GM18870 (cell line): ENCODE results near the gene DCTN2.
"Not testable (repeated sequence)": the region's sequence is repeated elsewhere in the genome, so short reads cannot be mapped to it uniquely, and the experiment has no call there.

Source experiments
- ATAC-seq: cut with Tn5 transposase; IDR thresholded peaks from one replicate; pipeline ENCODE4 v1.9.1; 2021; ENCODE audit warnings: moderate library complexity; ENCODE audit not compliant: unreplicated experiment

DCTN2 gene

DNA sequence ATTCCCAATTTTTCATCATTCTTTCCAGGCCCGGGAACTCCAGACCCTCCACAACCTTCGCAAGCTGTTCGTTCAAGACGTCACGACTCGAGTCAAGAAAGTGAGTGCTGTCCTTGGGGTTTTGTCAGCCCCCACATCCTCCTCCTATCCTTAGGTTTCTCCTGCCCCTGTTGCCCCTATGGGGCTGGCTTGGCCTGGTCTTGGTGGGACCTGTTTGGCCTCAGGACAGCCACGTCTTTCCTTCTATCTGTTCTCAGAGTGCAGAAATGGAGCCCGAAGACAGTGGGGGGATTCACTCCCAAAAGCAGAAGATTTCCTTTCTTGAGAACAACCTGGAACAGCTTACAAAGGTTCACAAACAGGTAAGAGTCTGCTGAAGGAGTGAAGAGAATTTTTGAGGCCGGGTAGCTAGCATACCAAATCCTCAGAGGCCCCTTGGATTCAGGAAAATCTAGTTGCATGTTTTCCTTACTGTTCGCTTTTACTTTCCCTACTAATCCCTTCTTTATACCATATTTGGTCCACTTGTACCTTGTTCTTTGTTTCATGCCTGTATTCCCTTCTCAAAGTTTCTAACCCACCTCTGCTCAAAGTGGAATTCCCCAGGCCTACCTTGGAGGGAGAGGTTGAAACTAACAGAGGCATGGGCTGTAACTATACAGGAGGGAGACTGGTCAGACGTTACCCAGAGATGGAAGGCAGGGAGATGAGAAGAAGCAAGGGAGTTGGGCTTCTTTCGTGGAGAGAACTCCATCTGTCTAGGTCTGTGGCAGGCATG lies 31.2 kb upstream of the DCTN2 start:
- no peak for ATAC-seq

DNA sequence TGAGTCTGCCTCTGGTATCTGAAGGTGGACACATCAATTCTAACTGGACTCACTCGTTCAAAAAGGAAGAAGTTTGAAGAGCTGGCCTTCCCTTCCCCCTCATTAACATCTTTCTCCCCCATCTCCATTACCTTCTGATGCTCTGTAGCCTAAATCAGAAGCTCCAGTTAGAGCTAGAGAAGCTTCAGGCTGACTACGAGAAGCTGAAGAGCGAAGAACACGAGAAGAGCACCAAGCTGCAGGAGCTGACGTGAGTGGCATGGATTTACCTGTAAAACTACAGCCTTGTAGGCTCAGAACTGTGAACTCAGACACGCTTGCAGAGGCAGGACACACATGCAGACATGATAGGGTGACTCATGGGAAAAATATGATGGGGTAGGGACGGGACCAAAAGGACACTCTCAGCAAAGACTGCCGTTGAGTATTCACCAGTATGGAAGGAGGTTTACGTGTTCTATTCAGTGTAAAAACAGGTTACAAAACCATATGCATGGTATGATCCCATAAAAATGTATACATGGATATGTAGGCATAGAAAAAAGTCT lies 29.7 kb upstream of the DCTN2 start:
- no peak for ATAC-seq

DNA sequence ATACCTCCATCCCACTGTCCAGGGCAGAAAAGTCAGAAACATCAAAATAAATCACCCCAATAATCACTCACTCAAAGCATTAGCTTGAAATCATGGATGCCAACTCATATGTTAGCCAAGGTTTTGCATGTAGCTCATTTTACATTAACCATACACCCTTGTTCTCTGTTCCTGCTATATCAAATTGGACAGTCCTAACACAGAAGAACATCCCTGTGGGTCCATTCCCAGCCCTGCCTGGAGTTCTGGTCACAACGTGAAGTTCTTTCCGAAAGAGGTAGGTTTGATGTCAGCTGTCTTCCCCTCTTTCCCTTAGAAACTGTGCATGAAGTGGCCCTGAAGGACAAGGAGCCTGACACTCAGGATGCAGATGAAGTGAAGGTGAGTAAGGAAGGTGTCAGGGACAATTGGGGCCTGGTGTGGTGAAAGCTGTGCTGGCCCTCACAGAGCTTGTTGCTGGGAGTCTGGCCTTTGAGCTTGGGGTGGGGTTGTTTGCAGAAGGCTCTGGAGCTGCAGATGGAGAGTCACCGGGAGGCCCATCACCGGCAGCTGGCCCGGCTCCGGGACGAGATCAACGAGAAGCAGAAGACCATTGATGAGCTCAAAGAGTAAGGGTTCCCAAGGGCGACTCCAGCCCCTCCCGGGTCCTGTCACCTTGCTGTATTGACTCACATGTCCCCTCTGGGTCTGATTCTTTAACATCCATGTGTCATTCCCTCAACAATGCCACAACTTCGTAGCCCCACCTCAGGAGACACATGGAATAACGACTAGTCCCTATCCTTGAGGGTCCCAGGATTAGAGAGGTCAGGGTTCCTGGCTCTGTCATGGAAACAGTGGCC lies 29.0 kb upstream of the DCTN2 start:
- ATAC-seq = no peak

DNA sequence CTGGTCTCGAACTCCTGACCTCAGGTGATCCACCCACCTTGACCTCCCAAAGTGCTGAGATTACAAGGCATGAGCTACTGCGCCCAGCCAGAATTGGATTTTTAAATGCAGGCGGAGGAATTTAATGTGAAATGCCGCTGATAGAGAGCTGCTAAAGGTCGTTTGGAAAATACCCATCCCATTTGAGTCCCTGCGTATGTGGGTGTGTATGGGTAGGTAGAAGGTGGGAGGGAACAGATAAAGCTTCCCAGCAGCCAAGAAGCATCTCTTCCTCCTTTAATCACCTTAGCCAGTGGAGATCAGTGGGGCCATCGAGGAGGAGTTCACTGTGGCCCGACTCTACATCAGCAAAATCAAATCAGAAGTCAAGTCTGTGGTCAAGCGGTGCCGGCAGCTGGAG lies 27.8 kb upstream of the DCTN2 start:
- no peak for ATAC-seq

DNA sequence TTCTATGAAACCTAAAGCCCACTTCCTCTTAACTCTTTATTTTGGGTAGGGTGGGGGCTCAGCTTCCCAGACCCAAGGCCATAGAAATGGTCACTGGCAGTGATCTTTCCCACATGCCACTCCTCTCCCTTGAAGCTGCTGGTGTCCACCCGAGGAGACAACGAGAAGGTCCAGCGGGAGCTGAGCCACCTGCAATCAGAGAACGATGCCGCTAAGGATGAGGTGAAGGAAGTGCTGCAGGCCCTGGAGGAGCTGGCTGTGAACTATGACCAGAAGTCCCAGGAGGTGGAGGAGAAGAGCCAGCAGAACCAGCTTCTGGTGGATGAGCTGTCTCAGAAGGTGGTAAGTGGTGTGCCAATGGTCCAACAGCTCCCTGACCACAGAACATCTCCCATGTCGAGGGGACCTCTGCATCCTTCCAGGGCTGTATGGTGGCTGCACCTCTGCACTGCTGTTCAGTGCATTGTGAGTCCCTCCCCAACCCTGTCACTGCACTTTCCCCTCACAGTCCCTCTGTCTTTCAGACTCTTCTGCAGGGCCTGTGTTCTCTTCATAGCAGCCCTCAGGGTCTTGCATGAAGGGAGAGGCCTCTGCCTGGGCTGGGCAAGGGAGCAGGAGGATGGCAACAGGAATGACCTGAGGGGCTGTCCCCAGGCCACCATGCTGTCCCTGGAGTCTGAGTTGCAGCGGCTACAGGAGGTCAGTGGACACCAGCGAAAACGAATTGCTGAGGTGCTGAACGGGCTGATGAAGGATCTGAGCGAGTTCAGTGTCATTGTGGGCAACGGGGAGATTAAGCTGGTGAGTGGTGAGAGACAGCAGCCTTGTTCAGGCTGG lies 25.2 kb upstream of the DCTN2 start:
- no peak for ATAC-seq

DNA sequence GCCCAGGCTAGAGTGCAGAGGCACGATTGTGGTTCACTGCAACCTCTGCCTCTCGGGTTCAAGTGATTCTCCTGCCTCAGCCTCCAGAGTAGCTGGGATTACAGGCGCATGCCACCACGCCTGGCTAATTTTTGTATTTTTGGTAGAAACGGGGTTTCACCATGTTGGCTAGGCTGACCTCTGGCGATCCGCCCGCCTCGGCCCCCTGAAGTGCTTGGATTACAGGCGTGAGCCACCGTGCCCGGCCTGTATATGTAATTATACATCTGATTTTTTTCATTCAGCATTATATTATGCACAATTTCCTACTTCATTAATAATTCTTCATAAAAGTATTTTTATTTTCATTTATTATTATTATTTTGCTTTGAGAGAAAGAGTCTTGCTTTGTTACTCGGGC lies 23.4 kb upstream of the DCTN2 start:
- ATAC-seq = not testable (repeated sequence)

DNA sequence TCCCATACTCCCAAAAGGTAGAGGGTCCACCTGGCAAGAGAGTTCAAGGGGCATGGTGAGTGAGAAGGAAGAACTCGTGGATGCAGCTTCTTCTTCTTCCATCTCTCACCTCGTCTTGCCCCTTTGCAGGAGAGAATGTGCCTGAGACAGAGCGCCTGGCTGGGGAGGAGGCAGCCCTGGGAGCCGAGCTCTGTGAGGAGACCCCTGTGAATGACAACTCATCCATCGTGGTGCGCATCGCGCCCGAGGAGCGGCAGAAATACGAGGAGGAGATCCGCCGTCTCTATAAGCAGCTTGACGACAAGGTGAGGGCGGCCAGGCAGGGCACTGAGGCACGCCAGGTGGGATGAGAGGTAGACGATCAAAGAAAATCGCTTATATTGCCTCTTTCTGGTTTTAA lies 22.9 kb upstream of the DCTN2 start:
- ATAC-seq = no peak

DNA sequence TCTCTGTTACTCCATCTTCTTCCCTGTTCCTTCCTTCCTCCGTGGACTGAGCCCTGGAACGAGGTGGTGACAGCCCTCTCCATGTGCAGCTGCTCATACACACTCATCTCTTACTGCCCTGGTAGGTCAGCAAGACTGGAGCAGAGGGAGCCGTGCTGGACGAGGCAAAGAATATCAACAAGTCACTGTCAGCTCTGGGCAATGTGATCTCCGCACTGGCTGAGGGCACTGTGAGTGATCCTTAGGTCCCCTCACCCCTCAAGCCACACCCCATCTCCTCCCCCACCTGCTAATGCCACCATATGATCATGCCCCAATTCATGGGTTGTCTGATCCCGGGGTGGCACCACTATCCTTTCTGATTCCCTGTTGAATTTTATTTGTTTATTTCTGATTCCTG lies 21.8 kb upstream of the DCTN2 start:
- ATAC-seq = no peak

DNA sequence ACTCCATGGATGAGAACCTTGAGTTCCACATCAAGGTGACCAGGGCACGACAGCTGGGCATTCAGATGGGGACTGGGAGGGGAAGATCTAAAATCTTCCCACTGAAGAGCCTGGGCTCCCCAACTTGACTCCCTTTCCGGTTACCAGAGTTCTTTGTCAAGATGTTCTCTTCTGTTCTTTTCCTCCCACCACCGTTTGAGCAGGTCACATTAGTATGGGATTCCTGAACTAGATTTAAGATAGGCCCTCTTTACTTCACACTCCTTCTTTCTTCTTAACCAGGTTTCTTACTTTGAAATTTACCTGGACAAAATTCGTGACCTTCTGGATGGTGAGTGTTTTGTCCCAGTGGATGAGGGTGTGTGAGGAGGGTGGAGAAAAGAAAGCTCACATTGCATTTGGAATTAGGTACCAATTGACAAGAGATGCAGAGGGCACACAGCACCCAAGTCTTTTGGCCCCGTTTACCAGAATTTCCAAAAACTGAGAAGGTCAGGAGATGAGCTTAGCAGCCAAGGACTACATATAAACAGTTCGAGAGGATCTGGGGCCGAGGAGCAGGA lies 17.3 kb upstream of the DCTN2 start:
- ATAC-seq = no peak

DNA sequence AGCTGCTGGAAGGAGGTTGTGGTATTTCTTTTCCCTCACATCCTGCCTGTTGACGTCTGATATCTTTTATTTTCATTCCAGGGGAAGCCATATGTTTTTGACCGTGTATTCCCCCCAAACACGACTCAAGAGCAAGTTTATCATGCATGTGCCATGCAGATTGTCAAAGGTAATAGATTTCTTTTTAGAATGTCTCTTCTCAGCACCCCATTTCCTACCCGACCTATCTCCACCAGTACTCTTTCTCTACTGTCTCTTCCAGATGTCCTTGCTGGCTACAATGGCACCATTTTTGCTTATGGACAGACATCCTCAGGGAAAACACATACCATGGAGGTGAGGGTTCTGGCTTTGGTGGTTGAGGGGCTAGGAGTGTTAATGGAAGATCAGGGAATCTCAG lies 16.4 kb upstream of the DCTN2 start:
- no peak for ATAC-seq

DNA sequence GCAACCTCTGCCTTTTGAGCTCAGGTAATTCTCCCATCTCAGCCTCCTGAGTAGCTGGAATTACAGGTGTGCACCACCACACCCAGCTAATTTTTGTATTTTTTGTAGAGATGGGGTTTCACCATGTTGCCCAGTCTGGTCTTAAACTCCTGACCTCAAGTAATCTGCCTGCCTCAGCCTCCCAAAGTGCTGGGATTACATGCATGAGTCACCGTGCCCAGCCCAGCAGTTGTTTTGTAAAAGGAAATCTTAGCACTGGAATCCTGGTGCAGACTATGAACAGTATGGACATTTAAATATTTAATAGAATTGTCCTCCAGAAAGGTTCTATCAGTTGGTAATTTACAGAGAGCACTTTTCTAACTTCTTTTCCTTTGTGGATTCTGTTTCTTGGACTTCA lies 14.1 kb upstream of the DCTN2 start:
- ATAC-seq = not testable (repeated sequence)

DNA sequence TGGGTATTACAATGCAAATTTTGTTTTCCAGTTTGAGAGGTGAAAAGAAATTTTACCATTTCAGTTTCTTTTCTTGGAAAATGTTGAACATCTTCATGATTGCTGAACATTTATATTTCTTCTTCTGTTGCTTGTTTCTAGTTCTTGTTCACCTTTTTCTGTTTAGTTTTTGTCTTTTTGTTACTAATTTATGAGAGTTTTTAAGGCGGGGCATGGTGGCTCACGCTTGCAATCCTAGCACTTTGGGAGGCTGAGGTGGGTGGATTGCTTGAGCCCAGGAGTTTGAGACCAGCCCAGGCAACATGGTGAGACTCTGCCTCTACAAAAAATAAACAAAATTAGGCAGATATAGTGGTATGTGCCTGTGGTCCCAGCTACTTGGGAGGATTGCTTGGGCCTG lies 13.5 kb upstream of the DCTN2 start:
- ATAC-seq = no peak

DNA sequence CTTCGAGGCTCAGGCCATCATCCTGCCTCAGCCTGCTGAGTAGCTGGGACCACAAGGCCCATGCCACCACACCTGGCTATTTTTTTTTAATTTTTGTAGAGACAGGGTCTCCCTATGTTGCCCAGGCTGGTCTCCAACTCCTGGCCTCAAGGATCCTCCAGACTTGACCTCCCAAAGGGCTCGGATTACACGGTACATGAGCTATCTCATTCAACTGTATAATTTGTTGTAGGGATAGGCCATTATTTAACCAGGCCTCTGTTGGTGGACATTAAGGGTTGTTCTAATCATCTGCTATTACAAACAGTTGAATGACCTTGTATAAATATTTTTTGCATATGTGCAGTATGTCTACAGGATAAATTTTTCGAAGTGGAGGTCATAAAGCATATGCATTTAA lies 11.9 kb upstream of the DCTN2 start:
- no peak for ATAC-seq

DNA sequence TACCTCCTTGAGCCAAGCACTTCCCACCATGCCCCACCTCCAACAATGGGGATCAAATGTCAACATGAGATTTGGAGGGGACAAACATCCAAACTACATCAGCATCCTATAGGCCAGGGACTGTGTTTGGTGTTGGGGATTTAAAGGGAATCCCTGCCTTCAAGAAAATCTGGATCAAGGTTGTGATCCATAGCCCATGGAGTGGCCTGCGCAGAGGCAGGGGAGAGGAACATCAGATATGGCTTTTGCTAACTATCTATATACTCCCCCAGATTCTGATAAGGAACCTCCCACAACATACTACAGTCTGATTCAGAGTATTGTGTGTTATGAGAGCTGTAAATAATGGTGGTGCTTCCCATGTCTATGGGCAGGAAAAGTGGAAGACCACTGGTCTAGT lies 7.9 kb upstream of the DCTN2 start:
- no peak for ATAC-seq

DNA sequence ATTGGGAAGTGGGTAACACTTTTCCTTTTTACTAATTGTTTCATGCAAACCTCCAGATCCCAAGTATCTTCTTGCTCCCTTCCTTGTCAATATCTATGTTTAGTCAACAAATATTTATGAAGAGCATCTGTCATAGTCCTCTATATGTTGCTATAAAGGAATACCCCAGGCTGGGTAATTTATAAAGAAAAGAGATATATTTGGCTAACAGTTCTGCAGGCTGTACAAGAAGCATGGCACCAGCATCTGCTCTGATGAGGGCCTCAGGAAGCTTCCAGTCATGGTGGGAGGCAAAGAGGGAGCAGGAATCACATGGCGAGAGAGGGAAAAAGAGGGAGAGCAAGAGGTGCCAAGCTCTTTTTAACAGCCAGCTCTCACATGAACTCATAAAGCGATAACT lies 7.5 kb upstream of the DCTN2 start:
- no peak for ATAC-seq

DNA sequence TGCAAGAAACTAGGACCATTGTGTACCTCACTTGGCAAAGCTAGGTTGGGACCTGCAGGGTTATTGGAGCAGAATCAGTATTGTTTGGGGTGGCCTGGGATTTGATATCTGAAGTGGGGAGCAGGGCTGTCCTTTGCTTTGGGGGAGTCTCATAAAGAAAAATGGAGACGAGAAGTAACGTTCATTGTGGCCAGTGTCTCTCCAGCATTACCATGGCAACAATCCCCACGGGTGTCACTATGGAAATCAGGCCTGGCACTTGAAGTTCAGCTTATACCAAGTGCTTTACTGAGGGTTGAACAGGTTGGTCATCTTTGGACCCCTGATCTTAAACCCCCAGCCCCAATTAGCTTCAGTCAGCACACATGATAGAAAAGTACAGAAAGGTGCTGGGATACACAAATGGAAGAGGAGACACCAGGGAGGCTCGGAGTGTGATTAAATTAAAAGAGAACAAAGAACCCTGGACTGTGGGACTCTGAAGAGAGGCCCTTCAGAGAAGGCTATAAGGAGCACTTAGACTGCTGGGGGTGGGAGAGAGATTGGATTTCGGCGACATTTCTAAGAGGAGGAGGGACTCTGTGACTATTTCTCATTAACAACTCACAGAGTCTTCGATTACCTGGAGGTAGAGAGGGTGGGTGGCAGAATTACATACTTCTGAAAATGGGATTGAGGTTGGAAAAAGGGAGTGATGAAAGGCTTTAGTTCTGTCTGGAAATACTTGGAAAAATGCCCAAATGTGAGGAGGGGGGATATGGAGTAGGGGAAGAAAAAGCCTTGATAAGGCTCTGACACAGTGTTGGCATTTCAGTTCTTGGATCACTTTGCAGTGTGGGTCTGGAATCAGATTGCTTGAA lies 6.6 kb upstream of the DCTN2 start:
- ATAC-seq = no peak

DNA sequence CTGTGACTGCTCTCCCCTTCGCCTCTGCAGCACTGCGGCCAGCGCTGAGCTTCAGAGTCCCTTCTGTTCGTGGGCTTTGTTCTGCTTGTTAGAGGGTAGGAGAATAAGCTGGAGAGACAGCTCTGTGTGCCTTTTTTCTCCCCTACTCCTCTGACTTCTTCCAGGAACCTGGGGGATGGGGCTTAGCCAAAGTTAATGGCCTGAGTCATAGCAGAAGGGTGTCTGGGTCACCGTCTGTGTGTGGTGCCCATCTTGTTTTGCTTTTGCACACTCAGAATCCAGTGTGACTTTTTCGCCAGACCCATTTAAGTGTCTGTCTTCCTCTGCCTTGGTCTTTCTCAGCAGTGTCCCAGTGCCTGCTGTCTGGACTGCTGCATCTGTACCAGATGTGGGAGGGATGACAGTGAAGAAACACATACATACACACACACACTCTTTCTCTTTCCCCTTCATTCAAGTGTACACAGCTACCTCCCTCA lies 5.9 kb upstream of the DCTN2 start:
- no peak for ATAC-seq

DNA sequence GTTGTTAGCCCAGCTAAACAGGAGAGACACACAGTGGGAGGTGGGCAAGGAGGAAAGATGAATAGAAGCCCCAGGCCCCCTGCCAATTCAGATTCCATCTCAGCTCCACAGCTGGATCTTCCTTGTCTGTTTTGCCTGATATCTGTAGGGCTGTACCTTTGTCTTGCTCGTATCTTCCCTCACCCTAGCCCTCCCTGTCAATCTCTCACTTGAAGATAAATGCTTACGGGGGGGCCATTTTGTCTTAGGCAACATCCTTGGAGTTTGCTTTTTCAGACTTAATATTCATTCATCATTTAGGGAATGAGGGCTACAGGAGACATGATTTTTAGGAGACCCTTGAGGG lies 5.3 kb upstream of the DCTN2 start:
- no peak for ATAC-seq

DNA sequence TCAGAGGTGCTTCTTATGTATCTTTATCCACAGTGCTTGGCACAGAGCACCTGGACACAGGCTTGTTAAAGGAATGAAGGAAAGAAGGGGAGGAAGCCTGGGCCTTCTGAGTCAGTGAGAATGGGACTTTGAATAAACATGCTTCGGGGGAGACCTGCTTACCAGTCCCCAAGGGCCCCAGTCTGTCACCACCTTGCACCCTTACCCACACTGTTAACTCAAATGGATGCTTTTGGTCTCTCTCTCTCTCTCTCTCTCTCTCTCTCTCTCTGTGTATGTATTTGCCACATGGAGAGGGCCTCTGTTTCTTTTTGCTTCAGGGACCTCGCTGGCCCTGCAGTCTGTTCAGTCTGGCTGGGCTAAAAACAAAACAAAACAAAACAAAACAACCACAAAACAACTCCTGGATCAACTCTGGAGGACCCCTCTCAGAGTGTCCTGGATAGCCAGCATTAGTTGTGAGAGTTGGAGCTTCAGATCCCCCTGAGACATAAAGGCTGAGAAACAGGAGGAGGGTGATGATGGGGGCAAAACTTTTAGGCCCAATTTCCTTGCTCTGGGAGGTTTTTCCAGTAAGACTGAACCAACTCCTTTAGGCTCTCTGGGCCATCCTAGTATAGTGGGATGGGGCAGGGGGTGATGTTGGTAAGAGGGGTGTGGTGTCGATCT lies 4.8 kb upstream of the DCTN2 start:
- no peak for ATAC-seq
